ENCODE results near the gene SIGLEC15. TPM values are rescaled to one million over a fixed set of nuclear protein-coding genes. Genes with fewer than 3 reads are reported as not detected.
A peak's percentile ranks its signal among the peaks of the same experiment; 100 is the strongest.

SIGLEC15 gene
- total RNA-seq, 2 donors from 2014 or later = not detected

- Mint-ChIP-seq H3K36me3 (ENCODE audit: low read depth) (no peaks in the 10 kb centered on the region), H3K4me1 (peaks cover 24% of the 10 kb centered on the region), H3K4me3 (no peak overlapping the region), H3K27ac (no peak overlapping the region), H3K27me3 (peaks cover 7% of the 10 kb centered on the region)
- ATAC-seq (no peak), DNase-seq (no peak)
- H3K9me3 ChIP-seq (ENCODE audit: control insufficient read depth, low read length, poor library complexity, severe bottlenecking) = no peaks in the 10 kb centered on the region
Measured at GRCh38 chr18:45828917-45829811, 3.7 kb downstream of the SIGLEC15 start.

- Mint-ChIP-seq H3K4me3 (no peak overlapping the region), H3K27ac (no peak overlapping the region), H3K36me3 (ENCODE audit: low read depth) (peaks cover under 1% of the 10 kb centered on the region), H3K4me1 (peaks cover 18% of the 10 kb centered on the region), H3K27me3 (peaks cover 14% of the 10 kb centered on the region)
- ATAC-seq = no peak
- H3K9me3 ChIP-seq (ENCODE audit: control insufficient read depth, low read length, poor library complexity, severe bottlenecking) = no peaks in the 10 kb centered on the region
- DNase-seq = no peak
Measured at GRCh38 chr18:45829855-45830254, 4.4 kb downstream of the SIGLEC15 start.

- H3K27ac Mint-ChIP-seq = no peak overlapping the region
- peaks cover 5% of the 10 kb centered on the region for H3K36me3 Mint-ChIP-seq (ENCODE audit: low read depth)
- H3K9me3 ChIP-seq (ENCODE audit: control insufficient read depth, low read length, poor library complexity, severe bottlenecking) = no peaks in the 10 kb centered on the region
- H3K4me1 Mint-ChIP-seq = peaks cover 16% of the 10 kb centered on the region
- DNase-seq = no peak
- no peak for ATAC-seq
- H3K4me3 Mint-ChIP-seq = no peak overlapping the region
- peaks cover 25% of the 10 kb centered on the region for H3K27me3 Mint-ChIP-seq
Measured at GRCh38 chr18:45830917-45831316, 5.4 kb downstream of the SIGLEC15 start.

GRCh38 chr18:45833846-45834245 is 8.4 kb downstream of the SIGLEC15 start:
- peaks cover 15% of the 10 kb centered on the region for H3K4me1 Mint-ChIP-seq
- no peaks in the 10 kb centered on the region for H3K9me3 ChIP-seq (ENCODE audit: control insufficient read depth, low read length, poor library complexity, severe bottlenecking)
- no peak for ATAC-seq
- no peak overlapping the region for H3K4me3 Mint-ChIP-seq
- peaks cover 5% of the 10 kb centered on the region for H3K36me3 Mint-ChIP-seq (ENCODE audit: low read depth)
- no peak overlapping the region for H3K27ac Mint-ChIP-seq
- no peak for DNase-seq
- H3K27me3 Mint-ChIP-seq = peaks cover 40% of the 10 kb centered on the region

GRCh38 chr18:45834306-45834705 is 8.8 kb downstream of the SIGLEC15 start:
- ATAC-seq (no peak), DNase-seq (no peak)
- H3K9me3 ChIP-seq (ENCODE audit: control insufficient read depth, low read length, poor library complexity, severe bottlenecking) = no peaks in the 10 kb centered on the region
- H3K27ac Mint-ChIP-seq = no peak overlapping the region
- no peak overlapping the region for H3K4me3 Mint-ChIP-seq
- peaks cover 5% of the 10 kb centered on the region for H3K36me3 Mint-ChIP-seq (ENCODE audit: low read depth)
- H3K27me3 Mint-ChIP-seq = peaks cover 44% of the 10 kb centered on the region
- peaks cover 15% of the 10 kb centered on the region for H3K4me1 Mint-ChIP-seq

- Mint-ChIP-seq H3K27me3 (peaks cover 45% of the 10 kb centered on the region), H3K27ac (no peak overlapping the region), H3K4me1 (peaks cover 16% of the 10 kb centered on the region), H3K36me3 (ENCODE audit: low read depth) (peaks cover 5% of the 10 kb centered on the region), H3K4me3 (peak overlapping the region; percentile 45)
- H3K9me3 ChIP-seq (ENCODE audit: control insufficient read depth, low read length, poor library complexity, severe bottlenecking) = no peaks in the 10 kb centered on the region
- no peak for DNase-seq
- ATAC-seq = no peak
Measured at GRCh38 chr18:45835057-45835636, 9.7 kb downstream of the SIGLEC15 start.

- H3K9me3 ChIP-seq (ENCODE audit: control insufficient read depth, low read length, poor library complexity, severe bottlenecking) = no peaks in the 10 kb centered on the region
- Mint-ChIP-seq H3K27me3 (peaks cover 49% of the 10 kb centered on the region), H3K36me3 (ENCODE audit: low read depth) (peaks cover 5% of the 10 kb centered on the region), H3K27ac (no peak overlapping the region), H3K4me1 (peaks cover 21% of the 10 kb centered on the region), H3K4me3 (peak overlapping the region; percentile 77)
- no peak for ATAC-seq
- no peak for DNase-seq
Measured at GRCh38 chr18:45836242-45837205, 11.0 kb downstream of the SIGLEC15 start.

GRCh38 chr18:45837283-45838070 is 12.0 kb downstream of the SIGLEC15 start:
- Mint-ChIP-seq H3K27me3 (peaks cover 49% of the 10 kb centered on the region), H3K27ac (no peak overlapping the region), H3K36me3 (ENCODE audit: low read depth) (peaks cover 5% of the 10 kb centered on the region), H3K4me1 (peaks cover 21% of the 10 kb centered on the region), H3K4me3 (peak overlapping the region; percentile 77)
- DNase-seq = peak in 1 of 3 donors; percentile 13
- ATAC-seq = peak; percentile 71
- no peaks in the 10 kb centered on the region for H3K9me3 ChIP-seq (ENCODE audit: control insufficient read depth, low read length, poor library complexity, severe bottlenecking)

GRCh38 chr18:45838302-45839070 is 13.0 kb downstream of the SIGLEC15 start:
- H3K9me3 ChIP-seq (ENCODE audit: control insufficient read depth, low read length, poor library complexity, severe bottlenecking) = no peaks in the 10 kb centered on the region
- Mint-ChIP-seq H3K27me3 (peaks cover 49% of the 10 kb centered on the region), H3K4me1 (peaks cover 21% of the 10 kb centered on the region), H3K4me3 (peak overlapping the region; percentile 74), H3K27ac (no peak overlapping the region), H3K36me3 (ENCODE audit: low read depth) (peaks cover 5% of the 10 kb centered on the region)
- no peak for DNase-seq
- ATAC-seq = no peak

- Mint-ChIP-seq H3K4me1 (peaks cover 23% of the 10 kb centered on the region), H3K27ac (no peak overlapping the region), H3K4me3 (peak overlapping the region; percentile 15), H3K27me3 (peaks cover 40% of the 10 kb centered on the region), H3K36me3 (ENCODE audit: low read depth) (peaks cover 5% of the 10 kb centered on the region)
- no peak for DNase-seq
- no peaks in the 10 kb centered on the region for H3K9me3 ChIP-seq (ENCODE audit: control insufficient read depth, low read length, poor library complexity, severe bottlenecking)
- peak; percentile 74 for ATAC-seq
Measured at GRCh38 chr18:45839414-45840395, 14.2 kb downstream of the SIGLEC15 start.

Data from T-helper 17 cell (primary cell).